GM10266 (cell line): ENCODE results near the gene CPED1.

Experiments
- DNase-seq: peaks from one replicate; pipeline ENCODE4 v3.0.0; 2012; ENCODE audit errors: extremely low spot score
- TF ChIP-seq, protein P1 (sequence below): IDR thresholded peaks from 2 replicates; pipeline ENCODE4 v1.5.1; 2012; ENCODE audit warnings: mild to moderate bottlenecking, low read depth; ENCODE audit not compliant: control insufficient read depth, insufficient read depth; ENCODE audit errors: missing control alignments

CPED1 gene

DNA sequence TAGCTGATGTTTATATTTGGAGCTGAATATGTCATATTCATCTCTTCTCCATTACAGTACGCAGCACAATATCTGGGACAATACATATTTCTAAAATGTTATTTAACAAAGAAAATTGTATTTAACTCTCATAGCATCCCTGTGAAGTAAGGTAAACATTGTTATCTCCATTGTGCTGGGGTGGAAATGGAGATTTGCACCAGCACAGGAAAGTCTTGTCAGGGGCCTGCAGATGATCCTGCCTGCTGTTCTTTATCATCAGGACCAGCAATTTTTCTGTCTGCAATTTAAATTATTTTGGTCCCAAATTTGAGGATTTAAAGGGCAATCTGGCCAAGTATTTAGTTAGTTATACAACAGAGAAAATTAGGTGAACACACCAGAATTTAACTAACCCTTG is 144.4 kb downstream of the CPED1 start:
- DNase-seq: no peak
- TF ChIP-seq, protein P1, sequence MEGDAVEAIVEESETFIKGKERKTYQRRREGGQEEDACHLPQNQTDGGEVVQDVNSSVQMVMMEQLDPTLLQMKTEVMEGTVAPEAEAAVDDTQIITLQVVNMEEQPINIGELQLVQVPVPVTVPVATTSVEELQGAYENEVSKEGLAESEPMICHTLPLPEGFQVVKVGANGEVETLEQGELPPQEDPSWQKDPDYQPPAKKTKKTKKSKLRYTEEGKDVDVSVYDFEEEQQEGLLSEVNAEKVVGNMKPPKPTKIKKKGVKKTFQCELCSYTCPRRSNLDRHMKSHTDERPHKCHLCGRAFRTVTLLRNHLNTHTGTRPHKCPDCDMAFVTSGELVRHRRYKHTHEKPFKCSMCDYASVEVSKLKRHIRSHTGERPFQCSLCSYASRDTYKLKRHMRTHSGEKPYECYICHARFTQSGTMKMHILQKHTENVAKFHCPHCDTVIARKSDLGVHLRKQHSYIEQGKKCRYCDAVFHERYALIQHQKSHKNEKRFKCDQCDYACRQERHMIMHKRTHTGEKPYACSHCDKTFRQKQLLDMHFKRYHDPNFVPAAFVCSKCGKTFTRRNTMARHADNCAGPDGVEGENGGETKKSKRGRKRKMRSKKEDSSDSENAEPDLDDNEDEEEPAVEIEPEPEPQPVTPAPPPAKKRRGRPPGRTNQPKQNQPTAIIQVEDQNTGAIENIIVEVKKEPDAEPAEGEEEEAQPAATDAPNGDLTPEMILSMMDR: no peak

- no peak for DNase-seq
- TF ChIP-seq, protein P1: no peak
Measured at GRCh38 chr7:121133444-121133843, 144.9 kb downstream of the CPED1 start.

- TF ChIP-seq, protein P1: no peak
- no peak for DNase-seq
Measured at GRCh38 chr7:121137580-121137979, 149.1 kb downstream of the CPED1 start.

GRCh38 chr7:121138262-121138933 is 149.9 kb downstream of the CPED1 start:
- TF ChIP-seq, protein P1: no peak
- peak; percentile 15 for DNase-seq

DNA sequence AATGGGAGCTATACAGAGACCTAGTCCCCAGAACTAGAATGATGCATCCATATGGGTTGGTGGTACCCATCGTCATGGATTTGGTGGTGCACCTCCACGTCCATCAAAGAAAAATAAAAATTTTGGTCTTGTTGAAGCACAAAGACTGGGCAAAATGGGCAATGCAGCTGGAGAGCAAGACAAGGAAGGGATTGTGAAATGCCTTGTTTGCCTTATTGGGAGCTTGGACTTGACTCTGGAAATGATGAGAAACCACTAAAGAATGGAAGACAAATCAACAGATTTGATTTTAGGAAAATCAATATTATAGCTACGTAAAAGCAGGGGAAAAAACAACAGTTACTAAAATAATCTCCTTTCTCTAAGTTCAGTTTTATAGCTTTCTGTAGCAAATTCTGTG is 150.9 kb downstream of the CPED1 start:
- TF ChIP-seq, protein P1: no peak
- no peak for DNase-seq

GRCh38 chr7:121140790-121141189 is 152.3 kb downstream of the CPED1 start:
- DNase-seq: no peak

GRCh38 chr7:121151774-121152221 is 163.3 kb downstream of the CPED1 start:
- no peak for DNase-seq
- TF ChIP-seq, protein P1: no peak

More at GRCh38 chr7:121140790-121141189, 152.3 kb downstream of the CPED1 start:
- TF ChIP-seq, protein P1: no peak
